ENCODE measurements around the gene FBXO46. TPM values are rescaled to one million over a fixed set of nuclear protein-coding genes. Genes with fewer than 3 reads are reported as not detected.

The FBXO46 gene
- total and polyA plus RNA-seq, 2 of the 13 experiments (the other 11 are each of a cell fraction or from before 2014, with no cell fraction given): 6.2 to 6.4 TPM

DNA sequence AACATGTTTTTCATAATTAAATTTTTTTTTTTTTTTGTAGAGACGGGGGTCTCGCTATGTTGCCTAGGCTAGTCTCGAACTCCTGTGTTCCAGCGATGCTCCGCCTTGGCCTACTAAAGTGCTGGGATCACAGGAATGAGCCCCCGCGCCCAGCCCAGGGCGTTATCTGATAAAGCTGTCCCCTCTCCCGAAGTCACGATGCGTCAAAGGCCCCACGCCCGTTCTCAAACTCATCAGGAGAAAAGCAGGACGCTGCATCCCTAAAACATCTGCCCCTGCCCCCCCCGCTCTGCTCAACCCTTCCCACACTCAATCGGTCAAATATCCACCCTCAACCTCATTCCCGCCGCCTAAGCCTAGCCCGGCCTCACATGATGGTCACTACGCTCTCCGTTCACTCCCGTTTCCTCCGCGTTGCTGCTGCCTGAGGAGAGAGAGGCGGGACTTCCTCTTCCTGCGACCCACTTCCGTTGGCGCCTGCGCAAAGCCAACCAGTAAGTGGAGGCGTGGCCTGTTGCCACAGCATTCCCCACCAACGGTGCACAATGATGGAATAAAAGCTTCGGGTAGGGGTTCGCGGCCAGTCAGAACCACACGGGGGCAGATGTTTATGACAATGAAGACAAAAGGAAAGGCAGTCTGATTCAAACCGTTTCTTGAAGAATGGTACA, 39.0 kb downstream of the FBXO46 start, which contains the start of gene SNRPD2 (continued):
- TF ChIP-seq ZNF605 (CRISPR knock-in tag; IDR thresholded peaks at IDR 0.05) (0 out of 2 replicates have a peak, but pooled peaks have one; percentile 2), ATF5 (CRISPR knock-in tag; IDR thresholded peaks at IDR 0.05; ENCODE audit: low read depth) (0 out of 2 replicates have a peak, but pooled peaks have one; percentile 40), MAF1 (CRISPR knock-in tag; IDR thresholded peaks at IDR 0.05; ENCODE audit: borderline replicate concordance) (no peak), ZNF780A (CRISPR knock-in tag; IDR thresholded peaks at IDR 0.05) (no peak), PHF8 (CRISPR knock-in tag; IDR thresholded peaks at IDR 0.05) (peak; percentile 84), SMAD3 (CRISPR knock-in tag; IDR thresholded peaks at IDR 0.05) (no peak), ZNF558 (CRISPR knock-in tag; IDR thresholded peaks at IDR 0.05; ENCODE audit: borderline replicate concordance) (no peak; the same call in 1 of the 2 replicates), ZNF570 (CRISPR knock-in tag; IDR thresholded peaks at IDR 0.05; ENCODE audit: borderline replicate concordance) (no peak), MAZ (IDR thresholded peaks at IDR 0.05; ENCODE audit: borderline replicate concordance, low read depth, low read length) (no peak), MAZ (CRISPR knock-in tag; IDR thresholded peaks at IDR 0.05; ENCODE audit: low read depth) (no peak), MYPOP (CRISPR knock-in tag; IDR thresholded peaks at IDR 0.05) (no peak), ZFP37 (CRISPR knock-in tag; IDR thresholded peaks at IDR 0.05; ENCODE audit: borderline replicate concordance) (no peak), ZNF280D (CRISPR knock-in tag; IDR thresholded peaks at IDR 0.05) (no peak)
- TF ChIP-seq, protein P1, sequence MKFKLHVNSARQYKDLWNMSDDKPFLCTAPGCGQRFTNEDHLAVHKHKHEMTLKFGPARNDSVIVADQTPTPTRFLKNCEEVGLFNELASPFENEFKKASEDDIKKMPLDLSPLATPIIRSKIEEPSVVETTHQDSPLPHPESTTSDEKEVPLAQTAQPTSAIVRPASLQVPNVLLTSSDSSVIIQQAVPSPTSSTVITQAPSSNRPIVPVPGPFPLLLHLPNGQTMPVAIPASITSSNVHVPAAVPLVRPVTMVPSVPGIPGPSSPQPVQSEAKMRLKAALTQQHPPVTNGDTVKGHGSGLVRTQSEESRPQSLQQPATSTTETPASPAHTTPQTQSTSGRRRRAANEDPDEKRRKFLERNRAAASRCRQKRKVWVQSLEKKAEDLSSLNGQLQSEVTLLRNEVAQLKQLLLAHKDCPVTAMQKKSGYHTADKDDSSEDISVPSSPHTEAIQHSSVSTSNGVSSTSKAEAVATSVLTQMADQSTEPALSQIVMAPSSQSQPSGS (CRISPR knock-in tag; IDR thresholded peaks at IDR 0.05): 0 out of 2 replicates have a peak, but pooled peaks have one; percentile 8
- TF ChIP-seq, protein P2, sequence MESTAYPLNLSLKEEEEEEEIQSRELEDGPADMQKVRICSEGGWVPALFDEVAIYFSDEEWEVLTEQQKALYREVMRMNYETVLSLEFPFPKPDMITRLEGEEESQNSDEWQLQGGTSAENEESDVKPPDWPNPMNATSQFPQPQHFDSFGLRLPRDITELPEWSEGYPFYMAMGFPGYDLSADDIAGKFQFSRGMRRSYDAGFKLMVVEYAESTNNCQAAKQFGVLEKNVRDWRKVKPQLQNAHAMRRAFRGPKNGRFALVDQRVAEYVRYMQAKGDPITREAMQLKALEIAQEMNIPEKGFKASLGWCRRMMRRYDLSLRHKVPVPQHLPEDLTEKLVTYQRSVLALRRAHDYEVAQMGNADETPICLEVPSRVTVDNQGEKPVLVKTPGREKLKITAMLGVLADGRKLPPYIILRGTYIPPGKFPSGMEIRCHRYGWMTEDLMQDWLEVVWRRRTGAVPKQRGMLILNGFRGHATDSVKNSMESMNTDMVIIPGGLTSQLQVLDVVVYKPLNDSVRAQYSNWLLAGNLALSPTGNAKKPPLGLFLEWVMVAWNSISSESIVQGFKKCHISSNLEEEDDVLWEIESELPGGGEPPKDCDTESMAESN (CRISPR knock-in tag; conservative IDR thresholded peaks at IDR 0.05): no peak
- TF ChIP-seq, protein P3, sequence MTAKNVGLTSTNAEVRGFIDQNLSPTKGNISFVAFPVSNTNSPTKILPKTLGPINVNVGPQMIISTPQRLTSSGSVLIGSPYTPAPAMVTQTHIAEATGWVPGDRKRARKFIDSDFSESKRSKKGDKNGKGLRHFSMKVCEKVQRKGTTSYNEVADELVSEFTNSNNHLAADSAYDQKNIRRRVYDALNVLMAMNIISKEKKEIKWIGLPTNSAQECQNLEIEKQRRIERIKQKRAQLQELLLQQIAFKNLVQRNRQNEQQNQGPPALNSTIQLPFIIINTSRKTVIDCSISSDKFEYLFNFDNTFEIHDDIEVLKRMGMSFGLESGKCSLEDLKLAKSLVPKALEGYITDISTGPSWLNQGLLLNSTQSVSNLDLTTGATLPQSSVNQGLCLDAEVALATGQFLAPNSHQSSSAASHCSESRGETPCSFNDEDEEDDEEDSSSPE (CRISPR knock-in tag; IDR thresholded peaks at IDR 0.05): no peak
